ENCODE measurements around the gene CAPZA2. TPM values are rescaled to one million over a fixed set of nuclear protein-coding genes. Genes with fewer than 3 reads are reported as not detected.

Gene CAPZA2
- 52.4 and 82.3 TPM in 2 replicates for total RNA-seq (2014; rRNA removed; shearing (Covaris generic))

DNA sequence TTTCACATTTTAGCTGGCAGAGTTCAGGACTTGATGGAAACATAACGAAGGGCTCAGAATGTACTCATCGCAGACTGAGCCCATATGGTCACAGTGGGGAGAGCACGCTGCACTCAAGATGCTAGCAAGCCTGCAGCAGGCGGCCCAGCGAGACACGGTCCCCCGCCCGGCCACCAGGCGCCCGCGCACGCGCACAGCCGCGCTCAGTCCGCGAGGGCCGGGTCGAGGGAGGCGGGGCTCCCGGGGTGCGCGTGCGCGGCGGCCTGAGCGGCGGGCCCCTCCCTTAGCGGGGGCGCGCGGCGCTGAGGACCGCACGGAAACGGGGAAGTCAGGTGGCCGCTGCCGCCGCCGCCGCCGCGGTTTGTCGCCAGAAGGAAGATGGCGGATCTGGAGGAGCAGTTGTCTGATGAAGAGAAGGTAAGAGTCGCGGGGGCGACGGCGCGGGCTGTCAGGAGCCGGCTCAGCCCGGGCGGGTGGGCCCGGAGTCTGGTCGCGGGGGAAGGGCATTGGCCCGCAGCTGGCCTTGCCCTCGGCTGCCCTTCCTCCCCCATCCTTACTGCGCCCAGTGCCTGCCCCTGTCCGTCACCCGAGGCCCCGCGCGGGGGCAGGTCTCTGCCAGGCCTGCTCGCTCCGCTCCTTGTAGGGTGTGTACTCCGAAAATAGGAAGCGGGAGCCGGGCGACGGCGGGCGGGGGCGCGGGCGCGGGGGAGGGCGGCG, at the start of gene CAPZA2:
TSS of gene CAPZA2 (plus strand) at position 354 of the 717 bp plus-strand sequence. CDS start at position 379, 25 bp downstream.

DNA sequence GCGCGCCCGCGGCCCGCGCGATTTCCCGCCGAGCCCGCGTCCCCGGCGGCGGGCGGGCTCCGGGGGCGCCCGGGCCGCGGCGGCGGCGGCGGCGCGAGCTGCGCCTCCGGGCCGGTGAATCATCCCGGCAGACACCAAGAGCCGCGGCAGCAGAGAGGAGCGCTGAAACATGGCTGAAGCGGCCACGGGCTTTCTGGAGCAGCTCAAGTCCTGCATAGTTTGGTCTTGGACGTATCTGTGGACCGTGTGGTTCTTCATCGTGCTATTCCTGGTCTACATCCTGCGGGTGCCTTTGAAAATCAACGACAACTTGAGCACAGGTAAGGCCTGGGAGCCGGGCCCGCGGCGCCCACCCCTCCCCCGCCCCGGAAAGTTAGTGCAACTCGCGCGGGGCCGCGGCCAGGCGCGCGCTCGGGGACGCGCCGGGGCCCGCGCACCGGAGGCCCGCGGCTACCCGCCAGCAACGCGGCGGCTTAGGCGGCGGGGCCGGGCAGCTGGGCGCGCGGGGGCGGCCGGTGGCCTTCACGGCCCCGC, 91.1 kb downstream of the CAPZA2 start, which contains the start of gene ST7:
TSS of gene ST7 (plus strand) at position 130 of the 534 bp plus-strand sequence. CDS start at position 170, 40 bp downstream.

Small RNA genes lying within 50 kb of the gene (small RNA-seq; reads per million reads assigned to genes)
- gene RF00019 (not detected), gene RF02179 (not detected), gene RF02180 (not detected), gene RF02188 (not detected), gene RNA5SP239 (not detected)

Other genes starting within 250 kb of the CAPZA2 start
- gene MET, start 190.4 kb upstream of the CAPZA2 start, total RNA-seq (2014; rRNA removed; shearing (Covaris generic)) = 69.2 and 72.3 TPM in 2 replicates
- 18.9 and 21.9 TPM in 2 replicates for gene ST7, start 90.9 kb downstream of the CAPZA2 start, total RNA-seq (2014; rRNA removed; shearing (Covaris generic))

Measured in A375 (cell line).